ENCODE data around the gene BRWD1. TPM values are rescaled to one million over a fixed set of nuclear protein-coding genes. Genes with fewer than 3 reads are reported as not detected.
A peak's percentile ranks its signal among the peaks of the same experiment; 100 is the strongest.

The BRWD1 gene
- polyA plus RNA-seq, 12 donors, result 27.4 to 41.1 (median 37.0) TPM; not detected in 1

DNA sequence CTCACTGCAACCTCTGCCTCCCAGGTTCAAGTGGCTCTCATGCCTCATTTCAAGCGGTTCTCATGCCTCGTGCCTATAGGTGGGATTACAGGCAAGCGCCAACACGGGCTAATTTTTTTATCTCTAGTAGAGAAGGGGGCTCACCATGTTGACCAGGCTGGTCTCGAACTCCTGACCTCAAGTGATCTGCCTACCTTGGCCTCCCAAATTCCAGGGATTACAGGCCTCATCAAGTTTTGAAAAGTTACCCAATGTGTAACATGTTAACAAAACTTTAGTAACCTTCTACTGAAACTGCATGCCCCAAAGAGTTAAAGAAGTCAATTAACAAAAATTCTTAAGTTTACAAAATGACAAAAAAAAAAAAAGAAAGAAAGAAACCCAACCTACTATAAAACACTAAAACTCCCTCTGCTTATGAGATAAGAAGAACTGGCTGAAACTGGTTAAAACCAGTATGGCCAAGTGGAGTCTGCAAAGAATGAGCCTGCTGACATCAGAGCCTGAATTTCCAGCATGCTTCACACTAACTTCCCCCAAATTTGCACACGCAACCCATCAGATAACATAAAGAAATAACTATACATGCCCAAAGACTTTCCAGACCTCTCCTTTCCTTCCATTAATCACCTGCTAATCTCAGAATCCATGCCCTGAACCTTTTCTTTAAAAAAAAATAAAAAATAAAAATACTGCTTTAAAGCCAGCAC is 104.7 kb downstream of the BRWD1 start:
- DNase-seq, result no peak

DNA sequence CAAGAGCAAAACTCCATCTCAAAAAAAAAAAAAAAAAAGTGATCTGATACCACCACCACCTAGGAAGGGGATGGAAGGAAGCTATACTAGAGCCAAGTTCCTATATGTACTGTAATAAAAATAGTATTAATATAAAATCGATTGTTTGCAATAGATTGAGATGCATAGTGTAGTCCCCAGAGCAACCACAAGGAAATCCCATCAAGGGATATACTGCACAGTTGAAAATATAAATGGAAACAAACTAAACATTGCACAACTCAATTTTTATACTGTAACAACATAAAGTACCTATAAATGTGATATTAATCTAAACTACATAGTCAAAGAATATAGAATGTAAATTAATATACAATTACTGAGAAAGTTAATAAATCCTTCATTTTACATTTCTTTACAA is 109.3 kb downstream of the BRWD1 start:
- no peak for DNase-seq

DNA sequence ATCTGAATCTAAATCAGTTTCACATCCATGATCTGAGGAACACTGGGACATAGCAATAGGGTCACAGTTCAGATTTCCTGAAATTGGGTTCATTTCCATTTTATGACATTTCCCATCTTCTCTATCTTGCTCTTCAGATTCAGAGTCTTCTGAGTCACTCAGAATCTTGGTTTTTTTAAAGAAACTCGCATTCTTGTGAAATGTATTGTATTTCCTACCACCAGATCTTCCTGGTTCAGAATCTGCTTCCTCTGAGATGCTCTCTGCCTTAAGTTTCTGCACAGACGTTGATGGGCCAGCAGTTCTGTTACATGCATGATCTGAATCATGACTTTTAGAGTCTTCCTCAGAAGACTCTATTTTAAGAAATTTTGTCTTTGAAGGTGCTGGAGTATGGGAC is 114.6 kb downstream of the BRWD1 start:
- DNase-seq, result no peak

DNA sequence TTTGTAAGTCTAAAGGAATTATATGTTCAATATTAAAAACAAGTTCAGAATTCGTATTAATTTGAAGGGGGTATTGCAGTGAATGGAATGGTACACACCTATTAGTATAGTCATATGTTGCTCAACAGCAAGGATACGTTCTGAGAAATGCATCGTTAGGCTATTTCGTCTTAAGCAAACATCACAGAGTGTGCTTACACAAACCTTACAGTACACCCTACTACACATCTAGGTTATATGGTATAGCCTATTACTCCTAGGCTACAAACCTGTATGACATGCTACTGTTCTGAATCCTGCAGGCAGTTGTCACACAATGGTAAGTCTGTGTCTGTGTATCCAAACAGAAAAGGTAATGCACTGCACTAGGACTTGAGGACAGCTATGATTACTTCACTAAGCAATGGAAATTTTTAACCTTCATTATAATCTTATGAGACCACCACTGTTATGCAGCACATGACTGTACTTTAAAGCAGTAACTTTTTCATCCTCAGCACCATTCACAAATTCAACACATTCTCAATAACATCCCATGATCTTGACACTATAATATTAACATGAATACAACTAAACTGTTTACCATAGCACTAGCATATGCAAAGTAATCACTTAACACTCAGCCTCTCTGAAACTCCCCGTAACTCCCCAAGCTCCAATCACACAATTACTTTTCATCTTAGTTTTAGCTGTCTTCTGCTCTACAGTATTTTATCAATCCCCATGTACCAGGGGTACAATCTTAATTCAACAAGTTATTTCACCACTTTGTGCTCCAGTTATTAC is 115.8 kb downstream of the BRWD1 start:
- no peak for DNase-seq

DNA sequence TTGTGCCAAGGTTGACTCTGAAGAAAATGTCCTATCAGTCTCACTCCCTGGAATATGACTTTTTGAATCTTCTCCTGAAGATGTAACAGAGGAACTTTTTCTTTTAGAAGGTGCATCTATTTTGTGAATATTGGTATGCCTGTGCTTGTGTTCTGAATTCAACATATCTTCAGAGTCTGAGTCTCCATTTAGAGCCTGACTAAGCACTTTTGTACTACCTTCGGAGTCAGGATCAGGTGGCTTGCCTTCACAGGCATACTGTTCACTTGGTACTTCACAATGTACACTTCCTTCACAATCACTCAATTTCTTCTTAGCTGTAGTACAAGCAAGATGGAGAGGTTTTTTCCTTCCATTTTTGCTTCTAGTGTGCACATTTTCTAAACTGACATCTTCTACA is 116.6 kb downstream of the BRWD1 start:
- DNase-seq, result no peak

DNA sequence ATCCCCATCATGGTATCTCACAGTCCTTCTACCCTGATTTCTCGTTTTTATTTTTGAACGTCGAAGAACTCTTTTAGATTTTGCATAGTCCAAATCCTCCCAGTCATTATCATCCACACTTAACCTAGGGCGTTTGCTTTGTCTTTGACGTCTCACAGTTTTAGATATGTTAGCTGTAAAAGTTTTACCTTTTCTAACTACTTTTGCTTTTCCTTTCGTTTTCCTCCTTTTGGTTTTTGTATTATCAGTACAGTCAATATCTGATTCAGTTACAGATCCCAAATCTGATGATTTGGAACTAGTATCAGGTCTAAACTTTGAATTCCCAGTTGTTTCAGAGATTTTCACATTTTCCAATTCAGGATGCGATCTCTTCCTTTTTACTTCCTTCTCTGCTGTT is 117.1 kb downstream of the BRWD1 start:
- no peak for DNase-seq

DNA sequence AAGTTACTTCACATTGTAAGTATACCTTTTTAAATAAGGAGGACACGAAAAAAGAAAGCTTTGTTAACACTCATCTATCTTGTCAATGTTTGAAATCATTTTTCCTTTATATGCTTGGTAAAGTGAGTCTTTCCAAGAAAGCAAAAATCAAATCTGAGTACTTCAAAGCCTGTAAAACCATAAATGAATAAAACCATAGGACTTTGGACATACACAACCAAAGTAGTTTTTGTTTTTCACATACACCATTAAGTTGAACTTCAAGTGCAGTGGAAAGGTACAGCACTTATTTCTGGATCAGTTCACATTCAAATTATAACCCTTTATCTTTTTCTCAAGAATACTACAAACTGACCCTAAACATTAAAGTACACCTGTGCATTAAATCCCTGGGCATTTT is 120.1 kb downstream of the BRWD1 start:
- DNase-seq, result no peak

DNA sequence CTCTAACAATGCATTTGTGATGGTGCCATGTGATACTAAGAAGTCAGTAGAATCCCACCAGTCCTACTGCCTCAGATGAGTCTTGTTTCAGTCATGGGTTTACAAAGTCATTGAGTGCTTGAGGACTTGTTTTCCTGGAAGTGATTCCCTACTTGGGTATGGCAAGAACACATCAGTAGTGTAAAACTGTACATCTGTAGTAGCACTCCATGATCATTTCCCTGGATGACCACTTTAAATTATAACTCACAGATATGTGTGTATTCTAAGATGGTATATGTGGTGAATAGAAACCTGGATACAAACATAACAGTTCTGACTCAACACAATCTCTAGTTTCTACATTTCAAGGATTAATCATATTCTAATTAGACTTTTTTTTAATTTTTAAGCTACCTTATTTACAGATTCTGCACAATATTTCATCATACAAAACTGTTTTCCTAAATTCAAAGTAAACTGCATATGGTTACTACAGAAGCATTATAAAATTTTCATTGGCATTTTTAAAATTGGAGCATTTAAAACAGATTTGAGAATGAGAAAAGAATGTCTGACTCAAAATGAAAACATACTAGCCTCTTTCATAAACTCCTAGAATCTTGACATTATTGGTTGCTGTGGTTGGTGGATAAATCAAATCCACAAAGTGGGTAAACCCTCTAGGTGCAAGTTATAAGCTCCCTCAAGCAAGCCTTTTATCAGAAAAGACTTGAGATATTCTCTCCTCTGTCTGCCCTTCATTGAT is 123.4 kb downstream of the BRWD1 start:
- no peak for DNase-seq

DNA sequence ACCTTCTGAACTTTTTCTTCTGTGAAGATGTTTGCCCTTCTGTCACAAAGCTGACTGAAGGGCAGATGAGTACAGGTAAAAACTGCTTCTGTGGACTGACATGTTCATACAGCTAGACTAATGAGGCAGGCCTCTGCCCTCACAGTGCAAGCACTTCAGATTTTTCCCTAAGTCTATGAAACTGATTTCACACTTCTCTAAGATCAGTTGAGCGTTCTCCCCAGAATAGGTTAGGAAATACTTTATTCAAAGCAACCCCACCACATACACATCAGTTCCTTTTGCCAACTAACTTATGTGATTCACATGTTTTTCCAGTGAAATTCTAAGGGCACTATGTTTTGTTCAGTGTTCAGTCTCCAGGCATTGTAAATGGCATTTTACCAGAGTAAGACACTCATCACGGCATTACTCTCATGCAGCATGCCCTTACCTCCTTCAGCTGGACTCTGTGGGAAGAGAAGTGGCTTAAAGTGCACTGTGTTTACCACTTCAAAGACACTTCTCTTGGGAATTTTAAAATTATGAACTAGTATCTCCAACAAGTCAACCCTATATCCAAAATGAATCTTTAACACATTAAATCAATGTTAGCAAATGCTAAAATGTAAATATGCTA is 124.8 kb downstream of the BRWD1 start:
- DNase-seq, result no peak

DNA sequence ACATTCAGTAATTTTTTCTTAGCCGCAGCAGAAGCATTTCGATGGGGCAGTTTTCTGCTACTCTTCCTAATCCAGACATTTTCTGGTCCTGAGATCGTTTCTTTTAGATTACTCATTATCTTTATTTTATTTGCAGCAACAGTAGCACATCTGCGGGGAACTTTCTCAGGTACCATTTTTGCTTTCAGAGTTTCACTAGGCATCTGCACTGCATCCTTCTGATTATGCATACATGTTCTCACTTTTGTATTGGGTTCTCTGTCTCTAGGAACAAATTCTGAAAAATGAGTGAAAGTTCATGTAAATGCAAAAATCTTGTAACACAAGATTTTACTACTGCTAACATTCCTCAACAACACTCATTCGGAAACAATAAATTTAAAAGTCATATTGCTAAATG is 126.3 kb downstream of the BRWD1 start:
- DNase-seq, result no peak

DNA sequence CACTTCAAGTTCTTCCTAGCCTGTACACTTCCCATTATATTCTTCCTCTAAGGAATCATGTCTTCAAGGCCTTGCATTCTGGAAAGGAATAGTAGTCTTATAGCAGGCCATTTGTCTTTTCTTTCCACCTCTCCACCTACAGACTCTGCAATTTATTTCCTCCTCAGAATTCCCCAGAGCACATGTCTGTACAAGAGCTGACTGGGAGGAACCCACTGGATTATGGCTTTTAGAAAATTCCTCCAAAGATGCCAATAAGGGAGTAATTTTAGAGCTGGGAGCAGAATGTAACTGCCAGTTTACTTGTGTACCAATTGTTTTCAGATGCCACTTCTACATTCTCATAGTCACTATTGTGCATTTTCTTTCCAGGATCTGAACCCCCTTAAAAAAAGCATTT is 126.8 kb downstream of the BRWD1 start:
- no peak for DNase-seq

DNA sequence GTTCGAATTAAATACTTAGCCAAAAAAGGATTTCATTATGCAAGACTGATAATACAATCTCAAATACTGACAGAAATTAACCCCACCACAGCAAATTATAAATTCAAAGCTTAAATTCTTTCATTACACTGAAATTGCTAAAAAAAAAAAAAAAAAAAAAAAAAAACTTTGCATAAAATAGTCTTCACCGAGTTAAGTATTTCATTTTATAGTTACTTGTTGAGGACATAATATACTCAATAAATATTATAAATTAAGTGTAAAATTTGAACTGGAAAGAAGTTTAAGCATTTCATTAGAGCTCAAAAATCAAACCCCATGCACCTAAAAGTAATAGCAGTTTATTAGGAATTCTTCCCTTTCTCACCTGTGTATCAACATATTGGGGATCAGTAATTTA is 128.3 kb downstream of the BRWD1 start:
- DNase-seq, result no peak

DNA sequence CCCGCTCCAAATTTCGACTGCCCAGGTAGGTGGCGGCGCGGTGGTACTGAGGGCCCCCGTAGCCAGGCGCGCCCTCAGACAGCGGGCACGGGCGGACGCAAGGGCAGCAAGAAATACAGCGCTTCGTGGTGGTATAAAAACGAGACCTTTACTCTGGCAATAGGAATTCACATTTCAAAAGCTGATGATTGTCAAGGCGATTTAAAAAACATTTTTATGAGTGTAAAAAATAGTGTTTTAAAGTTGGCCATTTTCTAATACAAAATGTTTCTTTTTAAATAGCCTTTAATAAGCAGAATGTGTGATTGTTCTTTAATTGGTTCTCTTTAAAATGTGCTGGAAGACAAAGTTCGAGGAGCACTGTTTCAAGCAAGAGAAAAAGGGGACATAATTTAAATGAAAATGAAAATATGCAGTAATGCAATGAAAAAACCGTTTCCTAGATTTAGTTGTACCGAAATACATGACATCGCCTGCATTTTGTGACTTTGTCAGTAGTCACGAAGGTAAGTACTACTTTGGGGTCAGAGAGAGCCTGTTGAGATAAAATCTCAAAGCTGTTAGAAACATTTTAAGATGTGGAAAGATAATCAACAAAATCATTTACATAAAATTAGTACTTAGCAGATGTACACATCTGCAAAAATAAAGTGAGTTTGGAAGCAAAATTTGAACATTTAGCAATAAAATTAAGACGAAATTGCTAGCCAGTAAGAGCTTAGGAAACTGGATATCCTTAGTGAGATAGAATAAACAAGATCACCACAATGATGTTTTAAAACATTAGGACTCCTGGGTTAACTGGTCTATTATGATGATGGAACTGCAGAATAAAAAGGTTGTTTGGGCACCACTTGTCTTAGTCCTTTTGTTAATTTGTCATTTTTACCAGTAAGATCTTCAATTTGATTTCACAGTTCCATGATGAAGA is 129.1 kb downstream of the BRWD1 start:
- no peak for DNase-seq

DNA sequence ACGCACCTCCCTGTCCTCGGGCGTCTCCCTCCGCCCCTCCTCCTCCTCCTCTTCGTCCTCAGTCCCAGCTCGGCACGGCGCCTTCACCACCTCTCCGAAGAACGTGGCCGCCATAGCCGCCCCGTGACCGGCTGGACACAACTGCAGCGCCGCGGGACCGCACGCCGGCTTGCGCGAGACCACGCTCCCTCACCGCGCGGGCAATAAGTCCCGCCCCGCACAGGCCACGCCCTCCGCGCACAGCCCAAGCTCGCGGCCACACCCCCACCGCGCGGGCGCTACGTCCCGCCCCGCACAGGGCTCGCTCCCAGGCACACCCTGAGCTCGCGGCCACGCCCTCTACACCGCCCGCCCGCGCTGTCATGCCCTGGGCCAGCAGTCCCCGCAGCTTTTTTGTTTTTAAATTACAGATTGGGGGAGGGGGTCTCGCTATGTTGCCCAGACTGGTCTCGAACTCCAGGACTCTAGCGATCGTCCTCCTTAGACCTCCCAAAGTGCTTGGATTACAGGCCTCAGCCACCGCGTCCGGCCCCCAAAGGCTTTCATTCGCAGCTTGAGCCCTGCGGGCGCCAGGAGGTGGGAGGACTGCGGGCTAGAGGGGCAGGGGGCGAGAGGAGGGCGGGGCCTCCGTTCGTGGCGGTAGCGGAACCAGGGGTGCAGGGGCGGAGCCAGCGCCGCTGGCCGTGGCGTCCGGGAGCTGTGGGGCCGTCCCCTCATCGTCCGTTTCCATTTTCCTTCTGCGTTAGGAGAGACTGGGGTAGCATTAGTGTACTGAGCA is 130.0 kb downstream of the BRWD1 start, which contains the start of gene PSMG1:
PSMG1 (minus strand) TSS at position 180 of the 778 bp plus-strand sequence; CDS start at position 114, 66 bp downstream.
- DNase-seq, result peak; percentile 95

DNA sequence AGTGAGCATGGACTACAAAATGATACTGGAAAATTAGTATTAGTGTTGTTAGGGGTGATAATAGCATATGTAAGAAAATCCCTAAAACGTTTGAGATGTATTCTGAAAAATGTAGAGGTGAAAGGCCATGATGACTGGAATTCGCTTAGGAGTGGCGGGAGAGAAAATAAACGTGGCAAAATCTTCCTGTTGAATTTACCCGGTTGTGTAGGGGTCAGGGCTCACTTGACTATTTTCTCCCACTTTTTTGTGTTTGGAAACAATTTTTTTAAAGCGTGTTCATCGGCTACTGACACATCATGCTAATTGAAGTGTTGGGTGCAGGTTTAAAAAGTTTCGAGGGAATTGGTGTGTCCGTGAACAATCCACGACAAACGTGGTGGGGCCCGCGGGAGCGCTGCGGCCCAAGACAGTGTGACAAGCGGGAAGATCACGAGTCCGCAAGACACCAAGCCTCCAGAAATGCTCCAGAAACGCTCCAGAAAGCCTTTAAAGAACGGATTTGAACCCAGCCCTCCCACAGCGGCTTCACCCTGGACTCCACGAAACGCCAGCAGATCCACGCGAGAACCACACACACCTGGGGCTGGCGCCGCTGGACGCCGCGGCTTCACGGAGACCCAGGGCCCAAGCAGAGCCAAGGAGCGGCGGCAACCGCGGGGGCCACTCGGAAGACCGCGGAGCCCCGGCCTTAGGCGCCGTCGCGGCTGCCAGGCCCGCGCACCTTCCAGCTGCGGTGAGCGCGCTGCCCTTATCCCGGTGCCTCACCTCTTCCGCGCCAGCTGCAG is 130.8 kb downstream of the BRWD1 start:
- DNase-seq, result peak; percentile 39

DNA sequence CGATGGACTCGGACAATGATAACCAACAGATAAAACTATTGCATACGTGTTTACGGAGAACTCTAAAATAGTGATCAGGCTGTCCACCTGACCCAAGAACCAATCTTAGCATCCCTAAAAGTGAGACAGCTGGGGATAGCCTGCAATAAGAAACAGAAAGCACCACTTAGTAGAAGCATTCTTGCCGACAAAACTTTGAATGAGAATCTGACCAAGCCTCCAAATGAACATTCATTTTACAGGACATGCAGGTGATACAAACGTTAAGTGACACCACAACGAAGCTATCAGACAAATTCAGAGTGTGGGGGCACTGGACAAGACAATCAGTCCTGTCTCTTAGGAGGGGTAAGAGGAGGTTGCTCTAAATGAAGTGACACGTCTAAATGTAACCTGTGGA is 131.4 kb downstream of the BRWD1 start:
- no peak for DNase-seq

DNA sequence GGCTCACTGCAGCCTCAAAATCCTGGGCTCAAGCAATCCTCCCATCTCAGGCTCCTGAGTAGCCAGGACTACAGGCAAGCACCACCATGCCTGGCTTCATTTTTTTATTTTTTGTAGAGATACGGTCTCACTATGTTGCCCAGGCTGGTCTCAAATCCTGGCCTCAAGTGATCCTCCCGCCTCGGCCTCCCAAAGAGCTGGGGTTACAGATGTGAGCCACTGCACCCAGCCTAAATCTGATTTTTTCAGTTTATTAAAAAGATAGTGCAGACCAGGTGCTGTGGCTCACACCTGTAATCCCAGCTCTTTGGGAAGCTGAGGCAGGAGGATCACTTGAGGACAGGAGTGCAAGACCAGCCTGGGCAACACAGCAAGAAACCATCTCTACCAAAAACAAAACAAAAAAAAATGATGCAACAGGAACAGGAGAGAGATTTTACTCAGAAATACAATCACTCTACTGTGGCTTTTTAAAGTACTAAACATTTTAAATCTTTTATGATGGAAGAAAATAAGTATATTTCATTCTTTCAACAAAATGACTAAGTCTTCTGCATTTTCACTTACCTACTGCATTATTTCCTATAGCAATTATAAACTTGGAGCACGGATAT is 132.1 kb downstream of the BRWD1 start:
- DNase-seq, result no peak

DNA sequence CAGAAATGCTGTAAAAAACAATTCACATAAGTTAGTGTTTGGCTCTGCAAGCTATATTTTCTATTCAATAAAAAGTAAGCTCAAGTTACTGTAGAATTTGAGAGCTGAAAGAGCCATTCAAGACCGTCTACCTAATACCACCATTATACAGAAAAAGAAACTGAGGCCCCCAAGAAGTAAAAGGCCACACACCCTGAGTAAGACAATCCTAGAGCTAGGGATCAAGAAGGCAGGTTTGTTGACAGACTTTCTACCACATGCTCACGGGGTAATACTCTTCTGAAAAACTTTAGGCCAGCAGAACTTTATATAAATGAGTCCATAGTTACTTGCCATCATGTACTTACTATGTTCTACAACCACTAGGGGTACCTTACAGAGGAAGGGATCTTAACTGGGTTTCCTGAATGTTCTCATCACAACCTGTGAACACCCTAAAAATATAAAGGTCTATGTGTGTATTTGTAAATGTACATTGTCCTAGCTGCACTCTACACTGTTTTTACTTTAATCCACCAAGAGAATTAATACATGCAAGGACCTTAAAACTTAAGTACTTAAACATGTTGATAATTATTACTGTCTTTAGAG is 132.9 kb downstream of the BRWD1 start:
- no peak for DNase-seq

Measured in muscle of arm (tissue), 12 donors.